Measurements from ENCODE around the gene HNRNPD.

- TF ChIP-seq CTCF (conservative IDR thresholded peaks at IDR 0.05 in 1 of 2, IDR thresholded peaks at IDR 0.05 in 1 of 2; ENCODE audit: low read depth in 1 of 2, low read length in 2 of 2) (no peak), EZH2 (IDR thresholded peaks at IDR 0.05; ENCODE audit: low read length, missing control alignments) (no peak)
These were observed 14.9 kb downstream of the HNRNPD start for GRCh38 chr4:82358847-82359246.
